IMR-90 (cell line): ENCODE results near the gene HDGFL1. TPM values are rescaled to one million over a fixed set of nuclear protein-coding genes. Genes with fewer than 3 reads are reported as not detected.
A peak's percentile ranks its signal among the peaks of the same experiment; 100 is the strongest.

ENCODE experiments used
- ATAC-seq: fragments of 200-7000 bp; cut with Tn5 transposase; 2 replicates; pipeline ENCODE4 v1.9.1; 2020; ENCODE audit warnings: low read depth, mild to moderate bottlenecking, moderate library complexity
- BruUV-seq: library from RNA; stranded (reverse); fragments of 400-500 nt; replicated peaks from 2 replicates; lab custom pipeline; 2021; lab: Mats Ljungman, UMichigan
- CTCF ChIA-PET: fragments of 300-600 bp; formaldehyde crosslinking; extraction: SDS; loops from one replicate; lab custom pipeline; 2021; ENCODE audit warnings: antibody characterized with exemption; lab: Yijun Ruan, JAX
- POLR2A ChIA-PET: fragments of 300-600 bp; sonication (Branson Sonifier 250); formaldehyde crosslinking; loops from one replicate; lab custom pipeline; 2022; ENCODE audit warnings: antibody characterized with exemption; ENCODE audit not compliant: unreplicated experiment; lab: Charles Lee
- DNase-seq: peaks from one replicate; pipeline ENCODE4 v3.0.0; 2013
- H2AFZ ChIP-seq: replicated peaks from 2 replicates; pipeline ENCODE3; 2013; ENCODE audit warnings: low read length, mild to moderate bottlenecking; ENCODE audit not compliant: poor library complexity
- H2AK5ac ChIP-seq: 2 replicates; pipeline ENCODE4 v1.6.1; 2013; ENCODE audit warnings: low read depth, low read length, inconsistent platforms
- H2AK9ac ChIP-seq: replicated peaks from 2 replicates; pipeline ENCODE3; 2013; ENCODE audit warnings: mild to moderate bottlenecking, low read depth, low read length, moderate library complexity; ENCODE audit not compliant: poor library complexity
- H2BK120ac ChIP-seq: 2 replicates; pipeline ENCODE4 v1.6.1; 2013; ENCODE audit warnings: low read depth, low read length, inconsistent platforms
- H2BK15ac ChIP-seq: 3 replicates; pipeline ENCODE4 v1.6.1; 2013; ENCODE audit warnings: low read depth, low read length, inconsistent platforms
- H2BK20ac ChIP-seq: 2 replicates; pipeline ENCODE4 v1.6.1; 2013; ENCODE audit warnings: low read depth, mild to moderate bottlenecking, inconsistent platforms, low read length, moderate library complexity
- H2BK5ac ChIP-seq: 2 replicates; pipeline ENCODE4 v1.6.1; 2013; ENCODE audit warnings: mild to moderate bottlenecking, low read depth, low read length, inconsistent platforms; ENCODE audit not compliant: poor library complexity, severe bottlenecking
- H3K14ac ChIP-seq: replicated peaks from 2 replicates; pipeline ENCODE4 v1.6.1; 2013; ENCODE audit warnings: low read depth, low read length, inconsistent platforms
- H3K18ac ChIP-seq: 2 replicates; pipeline ENCODE4 v1.6.1; 2013; ENCODE audit warnings: low read depth, low read length, control low read depth
- H3K23ac ChIP-seq: 2 replicates; pipeline ENCODE4 v1.6.1; 2013; ENCODE audit warnings: low read depth, low read length, inconsistent platforms
- H3K27ac ChIP-seq: 2 replicates; pipeline ENCODE4 v1.5.1; 2013; ENCODE audit warnings: mild to moderate bottlenecking, control low read depth, low read length; ENCODE audit not compliant: insufficient read depth
- H3K27me3 ChIP-seq: 2 replicates; pipeline ENCODE4 v1.6.1; 2013; ENCODE audit warnings: low read length; ENCODE audit not compliant: control insufficient read depth, insufficient read depth
- H3K36me3 ChIP-seq: 2 replicates; pipeline ENCODE4 v1.6.1; 2013; ENCODE audit warnings: low read length, mixed read lengths; ENCODE audit not compliant: control insufficient read depth, insufficient read depth
- H3K4ac ChIP-seq: 2 replicates; pipeline ENCODE4 v1.6.1; 2013; ENCODE audit warnings: low read depth, low read length, inconsistent platforms
- H3K4me1 ChIP-seq: 2 replicates; pipeline ENCODE4 v1.6.1; 2013; ENCODE audit warnings: low read length, mixed read lengths; ENCODE audit not compliant: control insufficient read depth, insufficient read depth
- H3K4me2 ChIP-seq: 2 replicates; pipeline ENCODE4 v1.6.1; 2013; ENCODE audit warnings: low read depth, mild to moderate bottlenecking, control low read depth, low read length, moderate library complexity
- H3K4me3 ChIP-seq: 2 replicates; pipeline ENCODE4 v1.5.1; 2013; ENCODE audit warnings: low read depth, mild to moderate bottlenecking, control low read depth, low read length, moderate library complexity; ENCODE audit not compliant: insufficient read depth
- H3K56ac ChIP-seq: 2 replicates; pipeline ENCODE4 v1.6.1; 2013; ENCODE audit warnings: low read length, inconsistent platforms; ENCODE audit not compliant: insufficient read depth; ENCODE audit errors: extremely low read depth
- H3K79me1 ChIP-seq, 2 experiments: 2 replicates each; pipeline ENCODE4 v1.6.1; 2013; ENCODE audit warnings: low read length in 2 of 2, inconsistent platforms in 1 of 2, low read depth in 1 of 2
- H3K9ac ChIP-seq: 2 replicates; pipeline ENCODE4 v1.6.1; 2013; ENCODE audit warnings: low read depth, low read length, control low read depth
- H3K9me1 ChIP-seq: 2 replicates; pipeline ENCODE4 v1.6.1; 2013; ENCODE audit warnings: low read length, inconsistent platforms; ENCODE audit not compliant: insufficient read depth
- H3K9me3 ChIP-seq: 2 replicates; pipeline ENCODE4 v1.6.1; 2013; ENCODE audit warnings: low read length; ENCODE audit not compliant: control insufficient read depth, insufficient read depth
- H4K20me1 ChIP-seq: 2 replicates; pipeline ENCODE4 v1.6.1; 2013; ENCODE audit warnings: low read length, inconsistent platforms; ENCODE audit not compliant: insufficient read depth
- H4K5ac ChIP-seq: 2 replicates; pipeline ENCODE4 v1.6.1; 2013; ENCODE audit warnings: mild to moderate bottlenecking, low read depth, low read length, control low read depth
- H4K8ac ChIP-seq, 2 experiments: 2 replicates each; pipeline ENCODE4 v1.6.1; 2013; ENCODE audit warnings: low read depth in 2 of 2, low read length in 2 of 2, control low read depth in 1 of 2, inconsistent platforms in 1 of 2
- H4K91ac ChIP-seq: 2 replicates; pipeline ENCODE4 v1.6.1; 2013; ENCODE audit warnings: low read depth, low read length, inconsistent platforms; ENCODE audit not compliant: insufficient read depth
- BHLHE40 ChIP-seq: fragments of 150-350 bp; IDR thresholded peaks from 2 replicates; pipeline ENCODE4 v1.6.1; 2016; ENCODE audit warnings: mild to moderate bottlenecking, low read depth, low read length
- CHD1 ChIP-seq: IDR thresholded peaks from 2 replicates; pipeline ENCODE4 v1.6.1; 2012; ENCODE audit warnings: low read depth, low read length, improper control_type of control experiment
- CTCF ChIP-seq: conservative IDR thresholded peaks from 2 replicates; pipeline ENCODE4 v1.5.1; 2012; ENCODE audit warnings: mild to moderate bottlenecking, low read depth, low read length, improper control_type of control experiment
- MAFK ChIP-seq: IDR thresholded peaks from 2 replicates; pipeline ENCODE4 v1.6.1; 2012; ENCODE audit warnings: low read depth, low read length, improper control_type of control experiment
- SMC3 ChIP-seq: fragments of 150-350 bp; IDR thresholded peaks from 2 replicates; pipeline ENCODE4 v1.6.1; 2016; ENCODE audit warnings: low read depth, mild to moderate bottlenecking, antibody characterized with exemption, low read length, moderate library complexity
- dilution Hi-C: fragments of 300-500 bp; cut with HindIII; formaldehyde crosslinking; loops from one replicate; pipeline ENCODE4 v1.14.3; 2018; ENCODE audit warnings: low sequenced_read_pairs; ENCODE audit not compliant: unreplicated experiment
- in situ Hi-C: fragments of 300-500 bp; cut with MboI; formaldehyde crosslinking; loops from 3 replicates; pipeline ENCODE4 v1.14.3; 2019; ENCODE audit warnings: low sequenced_read_pairs, inconsistent platforms, mixed read lengths
- intact Hi-C: fragments of 100-400 bp; cut with micrococcal nuclease; formaldehyde crosslinking; loops from 2 replicates; pipeline ENCODE4 v1.10.0; 2022
- polyA plus RNA-seq, 3 experiments: library from polyadenylated mRNA; depleted of rRNA; stranded (reverse); fragments of >200 nt; gene quantifications; 2 replicates each; pipeline ENCODE4 v1.2.3, GENCODE V29; 2012; ENCODE audit warnings: low replicate concordance in 1 of 3
- total RNA-seq: library from RNA; depleted of rRNA; stranded (reverse); fragments of >200 nt; gene quantifications from 2 replicates; pipeline ENCODE4 v1.2.3, GENCODE V29; 2012

The HDGFL1 gene
- total and polyA plus RNA-seq, 2 of the 4 experiments (the other 2 are of a cell fraction): not detected

- H3K79me1 ChIP-seq: no peaks in the 10 kb centered on the region
- H2BK15ac ChIP-seq: no peak overlapping the region
- H3K9me3 ChIP-seq: no peaks in the 10 kb centered on the region
- no peak overlapping the region for H3K14ac ChIP-seq
- H2AFZ ChIP-seq: no peak overlapping the region
- no peak overlapping the region for H3K27ac ChIP-seq
- DNase-seq: peak; percentile 61
- H2BK20ac ChIP-seq: no peak overlapping the region
- no peak overlapping the region for H4K5ac ChIP-seq
- no peaks in the 10 kb centered on the region for H4K20me1 ChIP-seq
- no peak overlapping the region for H3K4me3 ChIP-seq
- no peak overlapping the region for H3K9ac ChIP-seq
- H3K4me1 ChIP-seq: peaks cover 4% of the 10 kb centered on the region
- H3K4ac ChIP-seq: no peak overlapping the region
- no peak overlapping the region for H4K91ac ChIP-seq
- BruUV-seq: no TSS peak
- no peak overlapping the region for H3K56ac ChIP-seq
- ChIA-PET CTCF (no interaction called here), POLR2A (no interaction called here)
- in situ Hi-C loops: no loop called here
- H3K4me2 ChIP-seq: no peak overlapping the region
- no peak overlapping the region for H2AK5ac ChIP-seq
- H2BK5ac ChIP-seq: no peak overlapping the region
- dilution Hi-C loops: no loop called here
- H3K18ac ChIP-seq: no peak overlapping the region
- H4K8ac ChIP-seq: no peak overlapping the region
- no peaks in the 10 kb centered on the region for H3K36me3 ChIP-seq
- H3K27me3 ChIP-seq: no peaks in the 10 kb centered on the region
- H3K23ac ChIP-seq: no peak overlapping the region
- no peak overlapping the region for H2BK120ac ChIP-seq
- intact Hi-C loops: no loop called here
- peak; percentile 44; the same call in 1 of the 2 replicates for ATAC-seq
- TF ChIP-seq SMC3 (no peak), CHD1 (no peak), MAFK (no peak), CTCF (no peak), BHLHE40 (no peak)
- no peaks in the 10 kb centered on the region for H3K9me1 ChIP-seq
- H2AK9ac ChIP-seq: no peak overlapping the region
Measured at GRCh38 chr6:22596011-22596410, 26.6 kb downstream of the HDGFL1 start.
